ENCODE measurements around the gene FBXO22.

The FBXO22 gene

DNA sequence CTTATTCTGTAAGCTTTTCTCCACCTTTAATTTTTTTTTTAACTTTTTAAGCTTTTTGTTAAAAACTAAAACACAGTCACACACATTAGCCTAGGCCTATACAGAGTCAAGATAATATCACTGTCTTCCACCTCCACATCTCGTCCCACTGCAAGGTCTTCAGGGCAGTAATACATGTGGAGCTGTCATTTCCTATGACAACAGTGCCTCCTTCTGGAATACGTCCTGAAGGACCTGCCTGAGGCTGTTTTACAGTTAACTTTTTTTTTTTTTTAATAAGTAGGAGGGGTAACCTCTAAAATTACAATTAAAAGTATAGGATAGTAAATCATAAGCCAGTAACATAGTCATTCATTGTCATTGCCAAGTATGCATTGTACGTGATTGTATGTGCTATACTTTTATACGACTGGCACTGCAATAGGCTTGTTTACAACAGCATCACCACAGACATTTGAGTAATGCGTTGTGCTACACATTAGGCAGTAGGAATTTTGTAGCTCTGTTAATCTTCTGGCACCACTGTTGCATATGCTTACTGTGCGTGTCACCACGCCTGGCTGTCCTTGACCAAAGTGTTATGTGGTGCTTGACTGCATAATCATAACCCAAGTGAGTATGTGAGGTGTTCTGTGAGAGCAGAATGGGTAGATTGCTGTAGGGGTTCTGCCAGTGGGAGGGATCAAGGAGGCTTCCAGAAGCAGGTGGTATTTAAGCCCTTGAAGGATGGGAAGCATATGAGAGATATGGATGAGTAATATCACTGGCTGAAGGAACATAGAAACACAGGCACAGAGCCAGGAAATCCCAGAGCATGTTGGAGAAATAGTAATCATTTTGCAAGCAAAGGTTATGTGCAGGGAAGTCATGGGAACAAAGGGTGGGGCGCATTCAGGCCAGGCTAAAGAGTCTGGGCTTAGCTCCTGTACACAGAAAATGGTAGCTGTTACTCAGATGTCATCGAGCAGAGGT is 18.3 kb downstream of the FBXO22 start:
- no peaks in the 10 kb centered on the region for H3K27me3 ChIP-seq (replicated peaks; ENCODE audit: control insufficient read depth, insufficient read depth, low read length)
- H3K36me3 ChIP-seq (ENCODE audit: control insufficient read depth, insufficient read depth, low read length, severe bottlenecking) = peaks cover 21% of the 10 kb centered on the region
- DNase-seq (ENCODE audit: low read depth) = peak; percentile 69
- peak overlapping the region; percentile 51 for H3K4me3 ChIP-seq (ENCODE audit: low read length)
- H3K9ac ChIP-seq (ENCODE audit: low read length) = no peak overlapping the region
- H3K4me1 ChIP-seq (ENCODE audit: control insufficient read depth, insufficient read depth, low read length) = peaks cover 31% of the 10 kb centered on the region
- no peaks in the 10 kb centered on the region for H3K9me3 ChIP-seq (ENCODE audit: control insufficient read depth, low read length)

DNA sequence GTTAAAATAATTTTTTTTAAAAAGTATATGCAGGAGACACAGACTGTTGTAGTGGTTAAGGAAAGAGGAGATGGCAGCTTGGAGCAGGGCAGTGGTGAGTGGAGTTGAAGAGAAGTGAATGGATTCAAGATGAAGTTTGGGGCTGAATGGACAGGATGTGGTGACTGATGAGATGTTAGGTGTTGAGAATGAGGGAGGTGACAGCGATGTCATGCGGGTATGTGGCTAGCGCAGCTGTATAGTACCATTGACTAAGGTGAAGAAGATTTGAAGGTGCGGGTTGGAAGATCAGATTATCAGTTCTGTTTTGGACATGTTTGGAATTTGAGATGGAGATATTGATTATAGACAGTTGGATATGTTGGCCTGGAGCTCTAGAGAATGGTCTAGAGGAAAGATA is 20.1 kb downstream of the FBXO22 start:
- H3K27me3 ChIP-seq (replicated peaks; ENCODE audit: control insufficient read depth, insufficient read depth, low read length) = no peaks in the 10 kb centered on the region
- peaks cover 4% of the 10 kb centered on the region for H3K36me3 ChIP-seq (ENCODE audit: control insufficient read depth, insufficient read depth, low read length, severe bottlenecking)
- H3K9me3 ChIP-seq (ENCODE audit: control insufficient read depth, low read length) = no peaks in the 10 kb centered on the region
- no peak for DNase-seq (ENCODE audit: low read depth)
- no peak overlapping the region for H3K9ac ChIP-seq (ENCODE audit: low read length)
- H3K4me1 ChIP-seq (ENCODE audit: control insufficient read depth, insufficient read depth, low read length) = peaks cover 31% of the 10 kb centered on the region
- H3K4me3 ChIP-seq (ENCODE audit: low read length) = no peak overlapping the region

DNA sequence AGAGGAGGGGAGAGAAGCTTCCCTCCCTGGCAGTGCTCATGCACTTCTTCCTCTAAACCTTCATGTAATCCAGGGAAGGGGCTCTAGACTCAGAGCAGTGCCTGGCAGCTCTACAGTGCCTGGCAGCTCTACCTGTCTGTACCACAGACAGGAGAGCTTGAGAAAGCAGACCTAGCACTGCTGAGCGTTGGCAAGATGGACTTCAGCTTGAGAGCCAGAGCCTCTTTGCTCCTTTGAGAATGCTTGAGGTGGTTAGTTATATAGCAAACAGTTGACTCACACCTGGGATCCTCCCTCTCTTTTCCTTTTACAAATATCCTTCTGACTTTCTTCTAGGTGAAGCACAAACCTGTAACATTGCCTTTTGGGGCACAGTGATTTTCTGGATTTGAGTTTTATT is 20.9 kb downstream of the FBXO22 start:
- no peaks in the 10 kb centered on the region for H3K9me3 ChIP-seq (ENCODE audit: control insufficient read depth, low read length)
- H3K4me1 ChIP-seq (ENCODE audit: control insufficient read depth, insufficient read depth, low read length) = peaks cover 31% of the 10 kb centered on the region
- DNase-seq (ENCODE audit: low read depth) = no peak
- H3K9ac ChIP-seq (ENCODE audit: low read length) = no peak overlapping the region
- H3K27me3 ChIP-seq (replicated peaks; ENCODE audit: control insufficient read depth, insufficient read depth, low read length) = no peaks in the 10 kb centered on the region
- H3K36me3 ChIP-seq (ENCODE audit: control insufficient read depth, insufficient read depth, low read length, severe bottlenecking) = peaks cover under 1% of the 10 kb centered on the region
- H3K4me3 ChIP-seq (ENCODE audit: low read length) = no peak overlapping the region

DNA sequence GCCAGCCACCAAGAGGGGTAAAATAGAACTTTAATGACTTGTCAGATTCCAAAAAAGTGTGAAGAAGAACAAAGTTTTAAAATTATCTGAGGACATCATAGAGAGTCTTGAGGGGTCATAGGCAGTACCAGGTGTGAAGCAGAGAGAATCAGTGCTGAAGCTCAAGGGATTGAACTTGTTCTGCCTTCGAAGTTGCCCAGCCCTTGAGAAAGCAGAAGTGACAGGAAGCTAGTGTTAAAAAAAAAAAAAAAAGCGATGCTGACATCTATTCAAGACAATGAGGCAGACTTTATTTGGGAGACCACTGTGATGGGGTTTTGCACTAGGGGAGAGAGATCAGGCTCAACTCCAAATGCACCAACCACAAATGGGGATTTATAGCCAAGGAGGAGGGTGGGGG is 21.8 kb downstream of the FBXO22 start:
- Histone ChIP-seq H3K27me3 (replicated peaks; ENCODE audit: control insufficient read depth, insufficient read depth, low read length) (no peaks in the 10 kb centered on the region), H3K36me3 (ENCODE audit: control insufficient read depth, insufficient read depth, low read length, severe bottlenecking) (peaks cover 9% of the 10 kb centered on the region), H3K4me1 (ENCODE audit: control insufficient read depth, insufficient read depth, low read length) (peaks cover 31% of the 10 kb centered on the region), H3K4me3 (ENCODE audit: low read length) (no peak overlapping the region), H3K9me3 (ENCODE audit: control insufficient read depth, low read length) (no peaks in the 10 kb centered on the region), H3K9ac (ENCODE audit: low read length) (no peak overlapping the region)
- DNase-seq (ENCODE audit: low read depth) = no peak

DNA sequence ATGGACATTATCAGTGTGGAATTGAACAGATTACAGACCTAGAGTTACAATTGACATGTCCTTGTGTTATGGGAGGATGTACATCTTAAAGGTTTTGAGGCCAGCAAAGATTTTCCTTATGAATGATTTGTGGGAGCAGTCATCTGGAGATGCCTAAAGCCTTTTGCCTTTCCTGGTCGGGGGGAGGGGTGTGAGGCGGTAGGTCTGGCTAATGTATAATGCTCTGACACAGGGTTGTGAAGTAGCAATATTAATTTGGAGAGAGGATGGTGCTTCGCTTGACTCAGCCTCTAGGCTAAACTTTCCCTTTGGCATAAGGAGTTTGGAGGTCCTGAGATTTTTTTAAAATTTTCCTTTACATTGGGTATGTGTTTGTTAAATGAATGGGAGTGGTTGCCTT is 23.3 kb downstream of the FBXO22 start:
- Histone ChIP-seq H3K4me3 (ENCODE audit: low read length) (no peak overlapping the region), H3K4me1 (ENCODE audit: control insufficient read depth, insufficient read depth, low read length) (peaks cover 27% of the 10 kb centered on the region), H3K9me3 (ENCODE audit: control insufficient read depth, low read length) (no peaks in the 10 kb centered on the region), H3K27me3 (replicated peaks; ENCODE audit: control insufficient read depth, insufficient read depth, low read length) (no peaks in the 10 kb centered on the region), H3K9ac (ENCODE audit: low read length) (no peak overlapping the region), H3K36me3 (ENCODE audit: control insufficient read depth, insufficient read depth, low read length, severe bottlenecking) (peaks cover 24% of the 10 kb centered on the region)
- DNase-seq (ENCODE audit: low read depth) = no peak

DNA sequence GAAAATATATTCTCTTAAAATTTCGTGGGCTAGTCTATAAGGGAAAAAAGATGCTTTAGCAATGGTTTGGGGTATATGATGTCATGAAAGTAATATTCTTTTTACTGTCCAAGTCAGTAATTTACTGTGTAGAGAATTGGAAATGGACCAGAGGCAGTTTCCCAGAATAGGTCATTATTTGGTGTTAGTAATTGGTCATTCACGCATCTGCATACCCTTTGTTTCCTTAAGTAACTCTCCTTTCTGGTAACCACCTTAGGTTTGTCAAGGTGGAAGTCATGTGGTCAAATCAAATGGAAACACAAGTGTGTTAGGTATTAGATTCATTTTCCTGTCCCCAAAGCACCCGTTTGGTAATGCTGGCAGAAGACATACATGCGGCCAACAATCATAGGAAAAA is 23.9 kb downstream of the FBXO22 start:
- DNase-seq (ENCODE audit: low read depth) = no peak

DNA sequence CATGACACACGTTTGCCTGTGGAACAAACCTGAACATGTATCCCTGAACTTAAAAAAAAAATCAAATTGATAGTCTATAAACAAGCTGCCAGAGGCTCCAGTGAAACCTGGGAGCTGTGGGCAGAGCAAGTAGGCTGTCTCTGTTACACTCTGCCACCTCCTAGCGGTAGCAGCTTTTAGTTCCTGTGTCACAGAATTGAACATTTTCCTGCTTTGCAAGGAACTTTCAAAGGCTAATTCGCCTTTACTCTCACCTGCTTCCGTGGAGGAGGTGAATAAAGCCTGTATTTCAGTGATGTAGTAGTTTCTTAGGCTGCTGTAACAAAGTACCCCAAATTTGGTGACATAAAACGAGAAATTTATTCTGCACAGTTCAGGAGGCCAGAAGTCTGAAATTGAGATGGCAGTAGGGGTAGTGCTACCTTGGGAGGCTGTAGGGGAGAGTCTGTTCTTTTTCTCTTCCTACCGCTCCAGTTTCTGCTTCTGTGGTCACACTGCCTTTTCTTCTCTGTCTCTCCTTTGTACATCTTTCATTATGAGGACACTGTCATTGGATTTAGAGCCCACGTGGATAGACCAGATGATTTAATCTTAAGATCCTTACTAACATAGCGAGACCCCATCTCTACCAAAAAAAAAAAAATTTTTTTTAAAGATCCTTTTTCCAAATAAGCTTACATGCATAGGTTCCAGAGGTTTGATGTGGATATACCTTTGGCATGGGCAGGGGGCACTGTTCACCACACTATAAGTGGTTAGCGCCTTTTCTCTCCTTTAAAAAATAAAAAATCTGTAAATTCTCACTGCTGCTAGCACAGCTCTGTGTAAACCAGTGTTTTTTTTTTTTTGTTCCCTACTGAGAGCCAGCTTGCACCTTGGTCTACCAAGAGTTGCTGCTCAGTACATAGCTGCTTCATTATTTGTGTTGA is 25.3 kb downstream of the FBXO22 start:
- peak; percentile 30 for DNase-seq (ENCODE audit: low read depth)
- H3K9me3 ChIP-seq (ENCODE audit: control insufficient read depth, low read length) = no peaks in the 10 kb centered on the region
- no peak overlapping the region for H3K4me3 ChIP-seq (ENCODE audit: low read length)
- H3K36me3 ChIP-seq (ENCODE audit: control insufficient read depth, insufficient read depth, low read length, severe bottlenecking) = peaks cover 39% of the 10 kb centered on the region
- H3K4me1 ChIP-seq (ENCODE audit: control insufficient read depth, insufficient read depth, low read length) = peaks cover 15% of the 10 kb centered on the region
- H3K9ac ChIP-seq (ENCODE audit: low read length) = no peak overlapping the region
- no peaks in the 10 kb centered on the region for H3K27me3 ChIP-seq (replicated peaks; ENCODE audit: control insufficient read depth, insufficient read depth, low read length)

More for the DNA sequence above, 23.9 kb downstream of the FBXO22 start:
- Histone ChIP-seq H3K4me1 (ENCODE audit: control insufficient read depth, insufficient read depth, low read length) (peaks cover 20% of the 10 kb centered on the region), H3K9me3 (ENCODE audit: control insufficient read depth, low read length) (no peaks in the 10 kb centered on the region), H3K4me3 (ENCODE audit: low read length) (no peak overlapping the region), H3K36me3 (ENCODE audit: control insufficient read depth, insufficient read depth, low read length, severe bottlenecking) (peaks cover 27% of the 10 kb centered on the region), H3K9ac (ENCODE audit: low read length) (no peak overlapping the region), H3K27me3 (replicated peaks; ENCODE audit: control insufficient read depth, insufficient read depth, low read length) (no peaks in the 10 kb centered on the region)

DNA sequence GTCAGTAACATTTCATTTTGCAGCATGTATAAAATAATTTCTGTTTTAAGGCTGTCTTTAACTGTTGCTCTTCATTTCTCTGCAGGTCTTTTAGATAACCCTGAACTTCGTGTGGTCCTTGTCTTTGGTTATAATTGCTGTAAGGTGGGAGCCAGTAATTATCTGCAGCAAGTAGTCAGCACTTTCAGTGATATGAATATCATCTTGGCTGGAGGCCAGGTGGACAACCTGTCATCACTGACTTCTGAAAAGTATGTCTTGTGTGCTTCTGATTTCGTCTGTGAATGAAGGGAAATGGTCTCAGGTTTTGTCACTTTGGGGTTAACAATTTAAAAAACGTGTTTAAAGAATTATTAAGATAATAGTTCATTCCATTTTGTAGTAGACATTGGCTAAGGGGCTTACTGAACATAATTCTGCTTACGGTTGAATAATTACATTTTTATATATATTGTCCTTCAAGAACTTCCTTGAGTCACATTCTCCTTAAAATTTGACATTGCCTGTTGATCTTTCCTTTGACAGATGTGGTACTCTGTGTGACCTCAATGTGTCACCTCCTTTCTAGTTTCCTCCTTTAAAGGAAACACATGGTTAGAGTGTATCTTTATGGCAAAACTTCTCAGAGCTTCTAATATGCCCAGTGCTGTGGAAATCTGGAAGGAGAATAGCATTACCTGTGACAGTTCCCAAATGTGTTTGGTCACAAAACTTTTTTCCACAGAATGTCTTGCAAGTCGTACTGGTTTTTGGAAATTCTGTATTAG is 26.3 kb downstream of the FBXO22 start:
- no peaks in the 10 kb centered on the region for H3K9me3 ChIP-seq (ENCODE audit: control insufficient read depth, low read length)
- H3K9ac ChIP-seq (ENCODE audit: low read length) = no peak overlapping the region
- no peaks in the 10 kb centered on the region for H3K27me3 ChIP-seq (replicated peaks; ENCODE audit: control insufficient read depth, insufficient read depth, low read length)
- peaks cover 48% of the 10 kb centered on the region for H3K36me3 ChIP-seq (ENCODE audit: control insufficient read depth, insufficient read depth, low read length, severe bottlenecking)
- no peak for DNase-seq (ENCODE audit: low read depth)
- H3K4me3 ChIP-seq (ENCODE audit: low read length) = no peak overlapping the region
- H3K4me1 ChIP-seq (ENCODE audit: control insufficient read depth, insufficient read depth, low read length) = peaks cover 14% of the 10 kb centered on the region

DNA sequence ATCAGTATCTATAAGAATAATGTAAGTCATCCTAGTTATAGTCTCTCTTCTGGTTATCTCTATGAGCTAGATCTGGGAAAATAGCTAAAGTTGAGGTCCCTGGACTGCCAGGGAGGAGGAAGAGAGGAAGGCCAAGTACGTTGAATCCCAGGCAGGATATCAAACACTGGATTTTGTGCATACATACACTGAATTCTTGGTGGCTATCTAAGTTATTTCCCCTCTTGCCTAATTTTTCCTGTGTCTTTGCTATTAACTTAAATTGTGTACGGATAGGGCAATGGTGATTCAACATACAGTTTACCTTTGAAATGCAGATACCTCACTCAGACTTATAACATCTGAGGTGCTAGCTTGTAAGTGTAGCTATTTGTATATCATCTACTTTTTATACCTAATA is 27.2 kb downstream of the FBXO22 start:
- H3K27me3 ChIP-seq (replicated peaks; ENCODE audit: control insufficient read depth, insufficient read depth, low read length) = no peaks in the 10 kb centered on the region
- H3K36me3 ChIP-seq (ENCODE audit: control insufficient read depth, insufficient read depth, low read length, severe bottlenecking) = peaks cover 53% of the 10 kb centered on the region
- no peak overlapping the region for H3K4me3 ChIP-seq (ENCODE audit: low read length)
- H3K9ac ChIP-seq (ENCODE audit: low read length) = no peak overlapping the region
- DNase-seq (ENCODE audit: low read depth) = no peak
- H3K9me3 ChIP-seq (ENCODE audit: control insufficient read depth, low read length) = no peaks in the 10 kb centered on the region
- H3K4me1 ChIP-seq (ENCODE audit: control insufficient read depth, insufficient read depth, low read length) = peaks cover 5% of the 10 kb centered on the region

DNA sequence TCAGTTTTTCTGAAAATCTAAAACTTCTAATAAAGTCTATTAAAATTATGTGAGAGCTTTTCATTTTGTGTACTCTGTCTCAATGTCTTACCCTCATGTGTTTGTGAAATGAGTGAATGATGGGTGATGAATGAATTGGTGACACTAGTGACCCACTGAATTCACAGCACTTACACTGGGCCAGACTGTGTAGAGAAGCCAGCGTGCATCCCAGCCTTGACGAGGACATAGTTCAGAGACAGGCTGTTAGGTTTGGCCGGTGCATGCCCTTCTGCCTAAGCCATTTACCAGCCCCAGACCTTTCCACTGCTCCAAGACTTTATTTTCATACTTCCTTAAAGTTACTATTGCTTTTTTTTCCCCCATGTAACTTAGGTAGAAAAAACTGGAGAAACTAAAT is 38.8 kb downstream of the FBXO22 start:
- DNase-seq (ENCODE audit: low read depth) = no peak
- H3K36me3 ChIP-seq (ENCODE audit: control insufficient read depth, insufficient read depth, low read length, severe bottlenecking) = peaks cover 24% of the 10 kb centered on the region
- H3K27me3 ChIP-seq (replicated peaks; ENCODE audit: control insufficient read depth, insufficient read depth, low read length) = no peaks in the 10 kb centered on the region

More for the DNA sequence above, 38.8 kb downstream of the FBXO22 start:
- no peak overlapping the region for H3K4me3 ChIP-seq (ENCODE audit: low read length)
- peaks cover 3% of the 10 kb centered on the region for H3K4me1 ChIP-seq (ENCODE audit: control insufficient read depth, insufficient read depth, low read length)
- H3K9ac ChIP-seq (ENCODE audit: low read length) = no peak overlapping the region
- H3K9me3 ChIP-seq (ENCODE audit: control insufficient read depth, low read length) = no peaks in the 10 kb centered on the region

All from adipocyte (in vitro differentiated cells).